22Rv1 (cell line): Measurements from ENCODE around the gene SLC25A21.

Source experiments
- CTCF ChIP-seq: fragments of 450-650 bp; IDR thresholded peaks from 2 replicates; pipeline ENCODE4 v1.5.1; 2017; ENCODE audit warnings: mild to moderate bottlenecking
- ZFX ChIP-seq: fragments of 450-650 bp; IDR thresholded peaks from 2 replicates; pipeline ENCODE4 v1.6.1; 2017; ENCODE audit warnings: antibody characterized with exemption, borderline replicate concordance

GRCh38 chr14:36652542-36653201 is 519.7 kb downstream of the SLC25A21 start:
- TF ChIP-seq CTCF: no peak
- no peak for TF ChIP-seq ZFX
